Astrocyte of the spinal cord (primary cell): ENCODE measurements around the gene TAS1R1.
A peak's percentile ranks its signal among the peaks of the same experiment; 100 is the strongest.

Experiments
- DNase-seq: peaks from one replicate; pipeline ENCODE4 v3.0.0; 2011; ENCODE audit warnings: low read depth, low spot score
- H3K4me3 ChIP-seq: 2 replicates; pipeline ENCODE4 v1.5.1; 2011; ENCODE audit warnings: low read depth, mild to moderate bottlenecking, low read length, moderate library complexity
- CTCF ChIP-seq: IDR thresholded peaks from 2 replicates; pipeline ENCODE4 v1.5.1; 2012; ENCODE audit warnings: low read depth, mild to moderate bottlenecking, low read length, inconsistent platforms
- in situ Hi-C: cut with HindIII; loops from 2 replicates; pipeline ENCODE4 v1.10.0; 2017; ENCODE audit warnings: low sequenced_read_pairs

Gene TAS1R1

GRCh38 chr1:6511561-6512244, 43.4 kb upstream of the TAS1R1 start:
- no peak for TF ChIP-seq CTCF
- in situ Hi-C loops, result no loop called here
- H3K4me3 ChIP-seq, result no peak overlapping the region
- no peak for DNase-seq

- in situ Hi-C loops, result no loop called here
- TF ChIP-seq CTCF, result no peak
- DNase-seq, result no peak
- no peak overlapping the region for H3K4me3 ChIP-seq
Measured at GRCh38 chr1:6512245-6512907, 42.7 kb upstream of the TAS1R1 start.

GRCh38 chr1:6512908-6513280, 42.2 kb upstream of the TAS1R1 start:
- in situ Hi-C loops, result no loop called here
- no peak for DNase-seq
- TF ChIP-seq CTCF, result no peak
- H3K4me3 ChIP-seq, result no peak overlapping the region

- in situ Hi-C loops, result no loop called here
- DNase-seq, result peak; percentile 39
- H3K4me3 ChIP-seq, result no peak overlapping the region
- peak; percentile 2 for TF ChIP-seq CTCF
Measured at GRCh38 chr1:6513320-6513801, 41.7 kb upstream of the TAS1R1 start.

GRCh38 chr1:6515771-6516170, 39.3 kb upstream of the TAS1R1 start:
- DNase-seq, result no peak
- TF ChIP-seq CTCF, result no peak
- in situ Hi-C loops, result no loop called here
- H3K4me3 ChIP-seq, result no peak overlapping the region

GRCh38 chr1:6517435-6517851, 37.7 kb upstream of the TAS1R1 start:
- no peak for TF ChIP-seq CTCF
- no peak overlapping the region for H3K4me3 ChIP-seq
- in situ Hi-C loops, result no loop called here
- no peak for DNase-seq
